Measurements from ENCODE around the gene GPR156.
"Not testable (repeated sequence)": the region's sequence is repeated elsewhere in the genome, so short reads cannot be mapped to it uniquely, and the experiment has no call there.

GPR156 gene

GRCh38 chr3:120284747-120285507, at the start of gene GPR156:
GPR156 (minus strand) TSS chr3:120285222; CDS start chr3:120244098, 41,124 bp downstream.
- no peaks in the 10 kb centered on the region for H3K4me1 ChIP-seq
- peaks cover 3 to 21% (median 12%) of the 10 kb centered on the region in 11 experiments; a peak in 14 of 22 replicates for H3K9me3 ChIP-seq (replicated peaks in 1 of 11)
- H3K9ac ChIP-seq: no peak within 1 kb of the TSS
- H3K27me3 ChIP-seq: no peaks in the 10 kb centered on the region
- H3K4me2 ChIP-seq: no peak within 1 kb of the TSS
- H3K27ac ChIP-seq: no peak within 1 kb of the TSS
- H3K4me3 ChIP-seq: no peak within 1 kb of the TSS
- H4K20me1 ChIP-seq: no peaks in the 10 kb centered on the region
- no peaks in the 10 kb centered on the region for H3K36me3 ChIP-seq
- TF ChIP-seq Cebpa-rat (IDR thresholded peaks at IDR 0.05): no peak

GRCh38 chr3:120332646-120333045, 47.6 kb upstream of the GPR156 start:
- no peak overlapping the region for H3K9ac ChIP-seq
- no peak for TF ChIP-seq Cebpa-rat (IDR thresholded peaks at IDR 0.05)
- H4K20me1 ChIP-seq: peaks cover 7 to 41% (median 22%) of the 10 kb centered on the region in 11 experiments; a peak in 18 of 22 replicates
- no peak overlapping the region for H3K4me3 ChIP-seq
- no peak overlapping the region for H3K27ac ChIP-seq
- H3K27me3 ChIP-seq: no peaks in the 10 kb centered on the region
- H3K4me1 ChIP-seq: peaks cover 0 to 10% (median 0%) of the 10 kb centered on the region in 10 experiments; a peak in 2 of 20 replicates
- H3K4me2 ChIP-seq: no peak overlapping the region
- peaks cover 73 to 96% (median 91%) of the 10 kb centered on the region in 11 experiments for H3K36me3 ChIP-seq
- H3K9me3 ChIP-seq (replicated peaks in 1 of 11): peaks cover 0 to 1% (median 0%) of the 10 kb centered on the region in 11 experiments; a peak in 2 of 22 replicates

GRCh38 chr3:120331076-120331475, 46.1 kb upstream of the GPR156 start:
- TF ChIP-seq Cebpa-rat (IDR thresholded peaks at IDR 0.05): peak in 1 of 11 experiments; percentile 35; a peak in 1 of 22 replicates
- no peaks in the 10 kb centered on the region for H3K27me3 ChIP-seq
- H3K9me3 ChIP-seq (replicated peaks in 1 of 11): no peaks in the 10 kb centered on the region
- H3K4me2 ChIP-seq: peak overlapping the region in 1 of 11 experiments; percentile 21; a peak in 1 of 22 replicates
- H3K4me1 ChIP-seq: peaks cover 0 to 10% (median 0%) of the 10 kb centered on the region in 10 experiments; a peak in 2 of 20 replicates
- H3K4me3 ChIP-seq: no peak overlapping the region
- H3K27ac ChIP-seq: no peak overlapping the region
- peaks cover under 1 to 25% (median 11%) of the 10 kb centered on the region in 11 experiments; a peak in 15 of 22 replicates for H4K20me1 ChIP-seq
- no peak overlapping the region for H3K9ac ChIP-seq
- H3K36me3 ChIP-seq: peaks cover 77 to 100% (median 84%) of the 10 kb centered on the region in 11 experiments

- H3K27ac ChIP-seq: no peak overlapping the region
- H3K4me3 ChIP-seq: no peak overlapping the region
- no peak overlapping the region for H3K4me2 ChIP-seq
- no peak overlapping the region for H3K9ac ChIP-seq
- no peaks in the 10 kb centered on the region for H3K27me3 ChIP-seq
- H4K20me1 ChIP-seq: peaks cover 0 to 8% (median 0%) of the 10 kb centered on the region in 11 experiments; a peak in 5 of 22 replicates
- peaks cover 0 to 9% (median 0%) of the 10 kb centered on the region in 11 experiments; a peak in 3 of 22 replicates for H3K9me3 ChIP-seq (replicated peaks in 1 of 11)
- TF ChIP-seq Cebpa-rat (IDR thresholded peaks at IDR 0.05): no peak
- H3K4me1 ChIP-seq: peaks cover 0 to 24% (median 0%) of the 10 kb centered on the region in 10 experiments; a peak in 4 of 20 replicates
- peaks cover 67 to 100% (median 73%) of the 10 kb centered on the region in 11 experiments for H3K36me3 ChIP-seq
Measured at GRCh38 chr3:120326784-120327183, 41.8 kb upstream of the GPR156 start.

GRCh38 chr3:120324190-120324589, 39.2 kb upstream of the GPR156 start:
- Histone ChIP-seq H3K4me1 (peaks cover 0 to 14% (median 0%) of the 10 kb centered on the region in 10 experiments; a peak in 3 of 20 replicates), H3K9me3 (replicated peaks in 1 of 11) (peaks cover 5 to 14% (median 5%) of the 10 kb centered on the region in 11 experiments; a peak in 20 of 22 replicates), H3K27me3 (no peaks in the 10 kb centered on the region), H3K9ac (no peak overlapping the region), H3K36me3 (peaks cover 43 to 84% (median 57%) of the 10 kb centered on the region in 11 experiments), H4K20me1 (no peaks in the 10 kb centered on the region), H3K27ac (peak overlapping the region in 2 of 11 experiments; percentile 3 to 13; a peak in 1 of 22 replicates), H3K4me3 (no peak overlapping the region), H3K4me2 (peak overlapping the region in 2 of 11 experiments; percentile 21 to 25; a peak in 1 of 22 replicates)
- no peak for TF ChIP-seq Cebpa-rat (IDR thresholded peaks at IDR 0.05)

GRCh38 chr3:120323761-120324160, 38.7 kb upstream of the GPR156 start:
- Histone ChIP-seq H3K36me3 (peaks cover 39 to 80% (median 53%) of the 10 kb centered on the region in 11 experiments), H3K4me1 (peaks cover 0 to 14% (median 0%) of the 10 kb centered on the region in 10 experiments; a peak in 3 of 20 replicates), H3K9me3 (replicated peaks in 1 of 11) (peaks cover 9 to 18% (median 10%) of the 10 kb centered on the region in 11 experiments), H3K4me2 (peak overlapping the region in 2 of 11 experiments; percentile 21 to 25; a peak in 3 of 22 replicates), H3K27ac (peak overlapping the region in 2 of 11 experiments; percentile 3 to 13; a peak in 1 of 22 replicates)
- not testable (repeated sequence) for H3K9ac ChIP-seq, H4K20me1 ChIP-seq, H3K4me3 ChIP-seq, H3K27me3 ChIP-seq

- H3K27me3 ChIP-seq: no peaks in the 10 kb centered on the region
- no peak overlapping the region for H3K4me3 ChIP-seq
- H4K20me1 ChIP-seq: no peaks in the 10 kb centered on the region
- no peak overlapping the region for H3K4me2 ChIP-seq
- no peak overlapping the region for H3K27ac ChIP-seq
- H3K36me3 ChIP-seq: peaks cover 0 to 33% (median 10%) of the 10 kb centered on the region in 11 experiments; a peak in 11 of 22 replicates
- no peak overlapping the region for H3K9ac ChIP-seq
- no peaks in the 10 kb centered on the region for H3K4me1 ChIP-seq
- peaks cover 33 to 50% (median 43%) of the 10 kb centered on the region in 11 experiments for H3K9me3 ChIP-seq (replicated peaks in 1 of 11)
- no peak for TF ChIP-seq Cebpa-rat (IDR thresholded peaks at IDR 0.05)
Measured at GRCh38 chr3:120311863-120312794, 27.1 kb upstream of the GPR156 start.

GRCh38 chr3:120306519-120307455, 21.8 kb upstream of the GPR156 start:
- H3K4me3 ChIP-seq: no peak overlapping the region
- H3K4me1 ChIP-seq: no peaks in the 10 kb centered on the region
- H4K20me1 ChIP-seq: no peaks in the 10 kb centered on the region
- no peaks in the 10 kb centered on the region for H3K27me3 ChIP-seq
- TF ChIP-seq Cebpa-rat (IDR thresholded peaks at IDR 0.05): no peak
- no peak overlapping the region for H3K27ac ChIP-seq
- no peak overlapping the region for H3K4me2 ChIP-seq
- peaks cover 0 to 5% (median 0%) of the 10 kb centered on the region in 11 experiments; a peak in 2 of 22 replicates for H3K36me3 ChIP-seq
- H3K9ac ChIP-seq: no peak overlapping the region
- peaks cover 15 to 29% (median 25%) of the 10 kb centered on the region in 11 experiments for H3K9me3 ChIP-seq (replicated peaks in 1 of 11)
